ENCODE results near the gene CYFIP2. TPM values are rescaled to one million over a fixed set of nuclear protein-coding genes. Genes with fewer than 3 reads are reported as not detected.
A peak's percentile ranks its signal among the peaks of the same experiment; 100 is the strongest.

CYFIP2 gene
- total RNA-seq, 1 donor from 2014 or later = 82.9 TPM

- Mint-ChIP-seq H3K27me3 (ENCODE audit: low read depth) (peaks cover 3% of the 10 kb centered on the region), H3K4me1 (no peaks in the 10 kb centered on the region), H3K27ac (no peak overlapping the region), H3K4me3 (no peak overlapping the region), H3K36me3 (no peaks in the 10 kb centered on the region), H3K9me3 (no peaks in the 10 kb centered on the region)
- no peak for TF ChIP-seq CTCF (IDR thresholded peaks at IDR 0.05; ENCODE audit: unreplicated experiment)
- no peak for DNase-seq (ENCODE audit: low spot score in 2 of 2, unreplicated experiment in 2 of 2)
Measured at GRCh38 chr5:157222506-157223230, 43.3 kb upstream of the CYFIP2 start.

- no peak for DNase-seq (ENCODE audit: low spot score in 2 of 2, unreplicated experiment in 2 of 2)
- H3K36me3 Mint-ChIP-seq = no peaks in the 10 kb centered on the region
- peaks cover 1% of the 10 kb centered on the region for H3K27me3 Mint-ChIP-seq (ENCODE audit: low read depth)
- no peaks in the 10 kb centered on the region for H3K4me1 Mint-ChIP-seq
- no peaks in the 10 kb centered on the region for H3K9me3 Mint-ChIP-seq
- H3K27ac Mint-ChIP-seq = no peak overlapping the region
- no peak for TF ChIP-seq CTCF (IDR thresholded peaks at IDR 0.05; ENCODE audit: unreplicated experiment)
- H3K4me3 Mint-ChIP-seq = no peak overlapping the region
Measured at GRCh38 chr5:157225469-157226422, 40.2 kb upstream of the CYFIP2 start.

GRCh38 chr5:157230610-157231009 is 35.3 kb upstream of the CYFIP2 start:
- H3K36me3 Mint-ChIP-seq = no peaks in the 10 kb centered on the region
- H3K27me3 Mint-ChIP-seq (ENCODE audit: low read depth) = no peaks in the 10 kb centered on the region
- peaks cover 11% of the 10 kb centered on the region for H3K4me1 Mint-ChIP-seq
- no peak for DNase-seq (ENCODE audit: low spot score in 2 of 2, unreplicated experiment in 2 of 2)
- H3K27ac Mint-ChIP-seq = no peak overlapping the region
- TF ChIP-seq CTCF (IDR thresholded peaks at IDR 0.05; ENCODE audit: unreplicated experiment) = peak; percentile 9
- no peak overlapping the region for H3K4me3 Mint-ChIP-seq
- no peaks in the 10 kb centered on the region for H3K9me3 Mint-ChIP-seq

GRCh38 chr5:157232706-157233105 is 33.2 kb upstream of the CYFIP2 start:
- Mint-ChIP-seq H3K36me3 (no peaks in the 10 kb centered on the region), H3K9me3 (no peaks in the 10 kb centered on the region), H3K4me1 (peaks cover 11% of the 10 kb centered on the region), H3K27me3 (ENCODE audit: low read depth) (no peaks in the 10 kb centered on the region), H3K4me3 (no peak overlapping the region), H3K27ac (peak overlapping the region; percentile 83)
- no peak for TF ChIP-seq CTCF (IDR thresholded peaks at IDR 0.05; ENCODE audit: unreplicated experiment)
- no peak for DNase-seq (ENCODE audit: low spot score in 2 of 2, unreplicated experiment in 2 of 2)

GRCh38 chr5:157233515-157233914 is 32.4 kb upstream of the CYFIP2 start:
- H3K27me3 Mint-ChIP-seq (ENCODE audit: low read depth) = no peaks in the 10 kb centered on the region
- TF ChIP-seq CTCF (IDR thresholded peaks at IDR 0.05; ENCODE audit: unreplicated experiment) = no peak
- H3K4me1 Mint-ChIP-seq = peaks cover 11% of the 10 kb centered on the region
- H3K27ac Mint-ChIP-seq = no peak overlapping the region
- no peaks in the 10 kb centered on the region for H3K36me3 Mint-ChIP-seq
- no peaks in the 10 kb centered on the region for H3K9me3 Mint-ChIP-seq
- no peak for DNase-seq (ENCODE audit: low spot score in 2 of 2, unreplicated experiment in 2 of 2)
- H3K4me3 Mint-ChIP-seq = no peak overlapping the region

Data from mesothelial cell of epicardium (in vitro differentiated cells).